Suprapubic skin (tissue), 4 donors: ENCODE data around the gene CCNL2. TPM values are rescaled to one million over a fixed set of nuclear protein-coding genes. Genes with fewer than 3 reads are reported as not detected.
"Not testable (repeated sequence)": the region's sequence is repeated elsewhere in the genome, so short reads cannot be mapped to it uniquely, and the experiment has no call there.

Experiments used
- DNase-seq, 2 donors: peaks; one replicate each; pipeline ENCODE4 v3.0.0-alpha.2; 2019; ENCODE audit warnings: low spot score in 2 of 2
- H3K27ac ChIP-seq: fragments of 200-600 bp; sonication (generic); one replicate; pipeline ENCODE4 v1.5.1; 2019
- H3K27me3 ChIP-seq: fragments of 200-600 bp; sonication (generic); one replicate; pipeline ENCODE4 v1.5.1; 2019
- H3K36me3 ChIP-seq: fragments of 200-600 bp; sonication (generic); one replicate; pipeline ENCODE4 v1.5.1; 2019
- H3K4me1 ChIP-seq: fragments of 200-600 bp; sonication (generic); one replicate; pipeline ENCODE4 v1.5.1; 2019
- H3K4me3 ChIP-seq: fragments of 200-600 bp; sonication (generic); one replicate; pipeline ENCODE4 v1.5.1; 2019; ENCODE audit warnings: mild to moderate bottlenecking
- H3K9me3 ChIP-seq: fragments of 200-600 bp; sonication (generic); one replicate; pipeline ENCODE4 v1.5.1; 2019
- EP300 ChIP-seq: sonication (generic); formaldehyde crosslinking; IDR thresholded peaks from one replicate; pipeline ENCODE4 v1.6.1; 2017; ENCODE audit warnings: antibody characterized with exemption
- POLR2A ChIP-seq, 2 donors: fragments of 450-650 bp; IDR thresholded peaks; one replicate each; pipeline ENCODE4 v1.6.1; 2017; ENCODE audit warnings: antibody characterized with exemption in 2 of 2, mild to moderate bottlenecking in 2 of 2, moderate library complexity in 2 of 2
- POLR2AphosphoS5 ChIP-seq, 3 donors: sonication (generic); formaldehyde crosslinking; IDR thresholded peaks; one replicate each; pipeline ENCODE4 v1.6.1; 2017; ENCODE audit warnings: antibody characterized with exemption in 3 of 3
- WGBS: methylation state at CpG from one replicate; pipeline ENCODE4 v1.1.5; 2018; 5-methylcytosine and 5-hydroxymethylcytosine counted together
- total RNA-seq, 4 donors: library from RNA; depleted of rRNA; stranded (reverse); fragments of >200 nt; gene quantifications; one replicate each; pipeline ENCODE4 v1.1.0, GENCODE V29; 2016
- TF ChIP-seq, protein P1 (sequence below), 2 donors: fragments of 200-600 bp in 1 of 2; fragments of 450-650 bp in 1 of 2; sonication (generic) in 1 of 2; IDR thresholded peaks; one replicate each; pipeline ENCODE4 v1.5.1; 2016 to 2019; ENCODE audit warnings: antibody characterized with exemption in 2 of 2, mild to moderate bottlenecking in 1 of 2, moderate library complexity in 1 of 2

Gene CCNL2
- total RNA-seq, 4 donors from 2014 or later: 136 to 599 (median 160) TPM

DNA sequence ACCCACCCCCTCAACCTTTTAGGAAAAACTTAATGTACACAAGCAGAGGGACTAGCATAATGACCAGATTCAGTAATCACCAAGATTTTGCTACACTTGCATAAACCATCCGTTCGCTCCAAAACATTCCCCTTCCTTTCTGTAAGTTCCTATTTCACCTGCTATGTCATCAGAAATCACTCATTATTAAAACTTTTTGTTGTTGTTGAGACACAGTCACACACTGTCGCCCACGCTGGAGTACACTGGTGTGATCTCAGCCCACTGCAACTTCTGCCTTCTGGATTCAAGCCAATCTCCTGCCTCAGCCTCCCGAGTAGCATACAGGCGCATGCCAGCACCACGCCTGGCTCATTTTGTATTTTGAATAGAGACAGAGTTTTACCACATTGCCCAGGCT, 4.5 kb upstream of the CCNL2 start:
- no peaks in the 10 kb centered on the region for H3K9me3 ChIP-seq
- no peaks in the 10 kb centered on the region for H3K27me3 ChIP-seq
- no peak overlapping the region for H3K27ac ChIP-seq
- TF ChIP-seq, protein P1, sequence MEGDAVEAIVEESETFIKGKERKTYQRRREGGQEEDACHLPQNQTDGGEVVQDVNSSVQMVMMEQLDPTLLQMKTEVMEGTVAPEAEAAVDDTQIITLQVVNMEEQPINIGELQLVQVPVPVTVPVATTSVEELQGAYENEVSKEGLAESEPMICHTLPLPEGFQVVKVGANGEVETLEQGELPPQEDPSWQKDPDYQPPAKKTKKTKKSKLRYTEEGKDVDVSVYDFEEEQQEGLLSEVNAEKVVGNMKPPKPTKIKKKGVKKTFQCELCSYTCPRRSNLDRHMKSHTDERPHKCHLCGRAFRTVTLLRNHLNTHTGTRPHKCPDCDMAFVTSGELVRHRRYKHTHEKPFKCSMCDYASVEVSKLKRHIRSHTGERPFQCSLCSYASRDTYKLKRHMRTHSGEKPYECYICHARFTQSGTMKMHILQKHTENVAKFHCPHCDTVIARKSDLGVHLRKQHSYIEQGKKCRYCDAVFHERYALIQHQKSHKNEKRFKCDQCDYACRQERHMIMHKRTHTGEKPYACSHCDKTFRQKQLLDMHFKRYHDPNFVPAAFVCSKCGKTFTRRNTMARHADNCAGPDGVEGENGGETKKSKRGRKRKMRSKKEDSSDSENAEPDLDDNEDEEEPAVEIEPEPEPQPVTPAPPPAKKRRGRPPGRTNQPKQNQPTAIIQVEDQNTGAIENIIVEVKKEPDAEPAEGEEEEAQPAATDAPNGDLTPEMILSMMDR (IDR thresholded peaks at IDR 0.05): no peak
- no peak for TF ChIP-seq POLR2A (IDR thresholded peaks at IDR 0.05)
- no peak for TF ChIP-seq POLR2AphosphoS5 (IDR thresholded peaks at IDR 0.05)
- no peak for TF ChIP-seq EP300
- H3K4me1 ChIP-seq: peaks cover 44% of the 10 kb centered on the region
- DNase-seq: no peak
- H3K4me3 ChIP-seq: no peak overlapping the region
- H3K36me3 ChIP-seq: peaks cover 49% of the 10 kb centered on the region
- 80% methylated on average over 7 of the region's 7 CpGs for WGBS

DNA sequence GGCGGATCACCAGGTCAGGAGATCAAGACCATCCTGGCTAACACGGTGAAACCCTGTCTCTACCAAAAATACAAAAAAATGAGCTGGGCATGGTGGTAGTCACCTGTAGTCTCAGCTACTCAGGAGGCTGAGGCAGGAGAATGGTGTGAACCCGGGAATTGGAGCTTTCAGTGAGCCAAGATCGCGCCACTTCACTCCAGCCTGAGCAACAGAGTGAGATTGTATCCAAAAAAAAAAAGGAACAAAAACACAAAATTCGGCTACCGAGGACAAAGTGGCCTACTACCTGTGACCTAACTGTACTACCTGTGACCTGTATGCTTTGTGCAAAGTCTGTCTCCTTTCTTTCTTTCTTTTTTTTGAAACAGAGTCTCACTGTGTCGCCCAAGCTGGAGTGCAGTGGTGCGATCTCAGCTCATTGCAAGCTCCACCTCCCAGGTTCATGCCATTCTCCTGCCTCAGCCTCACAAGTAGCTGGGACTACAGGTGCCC, 3.8 kb upstream of the CCNL2 start:
- DNase-seq, H3K27ac ChIP-seq, H3K4me3 ChIP-seq, H3K27me3 ChIP-seq, H3K9me3 ChIP-seq: not testable (repeated sequence)
- peaks cover 49% of the 10 kb centered on the region for H3K36me3 ChIP-seq
- H3K4me1 ChIP-seq: peaks cover 44% of the 10 kb centered on the region
- 84% methylated on average over 9 of the region's 9 CpGs for WGBS

DNA sequence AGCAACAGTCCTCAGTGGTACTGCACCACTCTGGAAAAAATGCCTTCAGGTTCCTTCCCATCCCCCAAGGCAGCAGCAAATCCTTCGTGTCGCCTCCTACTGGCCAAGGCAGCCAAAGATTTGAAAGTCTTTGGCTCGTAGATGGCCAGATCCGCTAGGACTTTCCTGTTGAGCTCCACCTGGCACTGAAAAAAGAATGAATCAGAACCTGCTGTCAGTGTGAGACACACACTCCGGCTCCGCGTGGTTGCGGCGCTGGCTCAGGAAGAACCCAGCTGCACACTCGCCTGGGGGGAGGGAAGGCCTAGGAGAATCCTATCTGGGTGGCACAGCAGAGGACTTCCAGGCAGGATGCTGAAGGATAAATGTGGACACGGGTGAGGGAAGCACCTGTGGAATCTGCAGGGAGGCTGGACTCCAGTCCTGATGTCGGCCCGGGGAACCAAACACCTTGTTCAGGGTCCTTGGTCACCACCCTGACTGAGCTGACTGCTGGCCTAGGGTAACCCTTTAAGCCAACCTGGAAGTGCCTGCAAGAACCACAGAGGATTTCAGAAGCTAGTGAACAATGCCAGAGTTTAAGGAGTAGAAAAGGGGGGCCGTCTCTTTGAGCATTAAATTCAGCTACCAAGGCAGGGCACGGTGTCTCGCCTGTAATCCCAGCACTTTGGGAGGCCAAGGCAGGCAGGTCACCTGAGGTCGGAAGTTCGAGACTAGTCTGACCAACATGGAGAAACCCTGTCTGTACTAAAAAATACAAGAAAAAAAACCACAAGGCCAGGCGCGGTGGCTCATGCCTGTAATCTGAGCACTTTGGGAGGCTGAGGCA, 3.2 kb upstream of the CCNL2 start:
- peaks cover 49% of the 10 kb centered on the region for H3K4me1 ChIP-seq
- H3K9me3 ChIP-seq: no peaks in the 10 kb centered on the region
- H3K36me3 ChIP-seq: peaks cover 56% of the 10 kb centered on the region
- H3K27me3 ChIP-seq: no peaks in the 10 kb centered on the region
- 60% methylated on average over 20 of the region's 20 CpGs for WGBS
- no peak for DNase-seq
- no peak overlapping the region for H3K4me3 ChIP-seq
- TF ChIP-seq, protein P1 (IDR thresholded peaks at IDR 0.05): peak; percentile 4 to 57
- no peak for TF ChIP-seq EP300
- no peak overlapping the region for H3K27ac ChIP-seq

DNA sequence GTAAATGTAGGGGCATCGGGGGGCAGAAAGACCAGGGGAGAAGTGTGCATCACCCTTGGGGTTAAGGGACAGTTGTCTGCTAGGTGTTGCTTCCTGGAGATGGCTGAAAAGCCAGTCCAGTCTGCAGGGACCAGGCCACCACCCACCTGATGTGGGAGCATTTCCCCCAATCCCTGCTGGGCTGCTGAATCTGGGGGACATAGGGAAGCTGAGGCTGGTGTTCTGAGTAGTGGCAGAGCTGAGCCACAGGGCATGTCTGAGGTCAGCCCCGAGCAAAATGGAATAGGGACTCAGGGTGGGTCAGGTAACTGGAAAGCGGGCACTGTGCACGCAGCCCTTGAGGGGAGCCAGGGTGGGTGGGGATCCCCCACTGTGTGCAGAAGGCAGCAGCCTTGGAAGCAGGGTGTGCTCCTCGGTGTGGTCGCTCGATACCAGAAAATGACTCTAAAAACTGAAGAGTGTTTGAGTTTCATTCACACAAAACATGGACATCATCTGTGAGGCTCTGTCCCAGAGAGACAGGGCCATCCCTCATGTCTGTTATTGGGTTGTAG, 2.4 kb upstream of the CCNL2 start:
- H3K36me3 ChIP-seq: peaks cover 63% of the 10 kb centered on the region
- WGBS: 80% methylated on average over 7 of the region's 7 CpGs
- H3K27me3 ChIP-seq: no peaks in the 10 kb centered on the region
- DNase-seq: no peak
- peaks cover 54% of the 10 kb centered on the region for H3K4me1 ChIP-seq
- no peak overlapping the region for H3K4me3 ChIP-seq
- H3K9me3 ChIP-seq: no peaks in the 10 kb centered on the region
- TF ChIP-seq EP300 (no peak), POLR2AphosphoS5 (IDR thresholded peaks at IDR 0.05) (no peak), POLR2A (IDR thresholded peaks at IDR 0.05) (no peak)
- TF ChIP-seq, protein P1 (IDR thresholded peaks at IDR 0.05): no peak
- no peak overlapping the region for H3K27ac ChIP-seq

DNA sequence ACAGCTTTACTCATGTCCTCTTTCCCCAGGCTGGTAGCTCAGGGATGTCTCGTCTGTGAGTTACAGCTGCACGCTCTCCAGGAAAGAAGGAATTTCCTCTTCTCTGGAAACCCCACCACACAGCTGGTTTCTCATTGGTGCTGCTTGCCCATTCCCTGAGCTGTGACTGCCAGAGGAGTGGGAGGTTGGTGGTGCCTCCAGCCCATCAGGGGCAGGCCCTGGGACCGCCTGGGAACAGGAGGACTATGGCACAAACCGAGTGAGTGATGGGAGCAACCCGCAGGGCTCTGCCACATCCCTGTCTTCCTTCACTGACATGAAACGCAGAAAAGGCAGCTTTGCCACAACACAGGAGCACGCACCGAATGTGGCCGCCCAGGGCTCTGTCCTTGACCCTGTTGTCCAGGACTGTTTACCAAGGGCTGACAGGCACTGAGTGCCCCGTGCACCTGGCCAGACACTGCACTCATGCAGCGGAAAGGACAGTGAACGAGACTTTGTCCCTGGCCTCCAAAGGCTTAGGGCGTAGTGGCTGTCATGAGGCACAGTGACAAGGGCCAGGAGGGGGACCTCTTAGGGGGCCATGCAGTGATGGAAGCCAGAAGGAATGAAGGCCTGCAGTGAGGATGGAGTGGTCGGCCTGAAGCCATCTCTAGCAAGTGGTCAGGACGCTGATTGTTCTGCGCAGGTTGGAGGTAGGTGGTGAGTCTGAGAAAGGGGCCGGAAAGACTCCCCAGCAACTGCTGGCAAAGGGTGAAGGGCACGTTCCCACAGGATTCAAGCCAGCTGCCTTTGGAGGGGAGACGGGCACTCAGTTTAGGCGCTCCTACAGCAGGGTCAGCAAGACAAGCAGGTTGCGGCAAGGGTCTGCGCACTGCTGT, 1.7 kb upstream of the CCNL2 start:
- H3K9me3 ChIP-seq: no peaks in the 10 kb centered on the region
- TF ChIP-seq EP300 (no peak), POLR2A (IDR thresholded peaks at IDR 0.05) (no peak), POLR2AphosphoS5 (IDR thresholded peaks at IDR 0.05) (no peak)
- TF ChIP-seq, protein P1 (IDR thresholded peaks at IDR 0.05): no peak
- peaks cover 65% of the 10 kb centered on the region for H3K36me3 ChIP-seq
- no peaks in the 10 kb centered on the region for H3K27me3 ChIP-seq
- WGBS: 85% methylated on average over 20 of the region's 22 CpGs
- no peak overlapping the region for H3K27ac ChIP-seq
- H3K4me1 ChIP-seq: peaks cover 47% of the 10 kb centered on the region
- H3K4me3 ChIP-seq: peak overlapping the region; percentile 57
- no peak for DNase-seq
